Nucleus accumbens (tissue), 56 donors: ENCODE measurements around the gene P4HB.

Experiments used
- DNase-seq, 56 donors: peaks; one replicate each; lab custom pipeline; 2025; lab: John Stamatoyannopoulos, UW

Gene P4HB

DNA sequence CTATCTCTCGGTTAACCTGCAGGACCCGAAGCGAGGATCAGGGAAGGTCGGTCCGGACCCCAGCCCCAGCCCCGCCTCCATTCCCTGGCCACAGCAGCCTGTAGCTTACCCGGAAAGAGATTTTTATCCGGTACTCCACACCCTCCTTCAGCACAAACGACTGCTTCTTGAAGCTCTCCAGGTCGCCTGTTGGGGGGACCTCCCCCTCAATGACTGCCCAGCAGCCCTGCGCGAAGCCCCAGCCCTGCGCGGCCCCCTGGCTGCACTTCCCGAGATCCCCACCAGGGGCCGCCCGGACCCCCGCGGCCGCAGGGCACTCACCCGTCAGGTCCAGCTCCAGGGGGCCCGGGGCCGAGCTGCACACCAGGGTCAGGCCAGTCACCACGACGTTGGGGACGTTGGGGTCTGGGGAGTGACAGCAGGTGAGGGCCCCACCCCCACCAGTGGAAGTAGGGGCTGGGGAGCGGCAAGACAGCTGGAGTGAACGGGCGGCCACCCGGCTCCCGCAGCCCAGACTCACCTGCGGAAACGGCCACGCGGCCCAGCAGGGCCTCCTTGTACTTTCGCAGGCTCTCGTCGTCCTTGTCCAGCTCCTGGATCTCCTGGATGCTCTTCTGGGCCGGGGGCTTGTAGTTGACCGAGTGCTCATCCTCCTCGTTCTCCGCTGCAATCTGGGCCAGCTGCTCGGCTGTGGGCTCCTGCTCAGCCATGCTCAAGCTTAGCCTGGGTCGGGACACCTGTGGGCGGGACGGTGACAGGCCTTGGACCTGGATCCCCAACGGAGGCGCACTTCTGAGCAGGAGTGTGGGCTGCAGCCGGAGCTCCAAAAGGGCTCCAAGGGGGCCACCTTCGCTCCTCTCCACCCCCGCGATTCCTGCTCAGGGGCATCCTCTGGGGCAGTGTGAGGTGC is 9.1 kb upstream of the P4HB start:
- peak in 3 of 56 donors; percentile 12 to 30 (median 27) for DNase-seq

DNA sequence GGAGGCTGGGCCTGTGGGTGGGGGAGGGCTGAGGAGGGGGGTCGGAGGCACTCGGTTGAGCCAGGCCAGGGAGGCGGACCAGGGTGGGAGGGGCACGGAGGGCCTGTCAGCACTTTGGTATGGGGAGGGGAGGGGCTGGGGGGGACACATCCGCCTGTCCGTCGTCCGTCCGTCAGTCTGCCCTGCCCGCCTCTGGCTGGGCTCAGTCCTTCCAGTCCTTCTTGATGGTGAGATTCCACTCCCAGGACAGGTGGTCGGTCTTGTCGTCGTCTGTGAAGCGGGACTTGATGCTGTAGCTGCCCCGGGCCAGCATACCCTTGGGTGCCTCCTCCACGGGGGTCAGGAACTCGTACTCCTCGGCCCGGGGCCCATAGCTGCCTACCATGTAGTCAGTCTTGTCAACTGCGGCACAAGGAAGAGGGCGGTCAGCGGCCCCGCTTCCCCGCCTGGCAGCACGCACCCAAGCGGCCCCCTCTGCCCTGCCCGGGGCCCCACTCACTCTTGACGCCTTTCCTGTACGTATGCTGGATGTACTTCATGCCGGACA is 8.4 kb upstream of the P4HB start:
- no peak for DNase-seq

DNA sequence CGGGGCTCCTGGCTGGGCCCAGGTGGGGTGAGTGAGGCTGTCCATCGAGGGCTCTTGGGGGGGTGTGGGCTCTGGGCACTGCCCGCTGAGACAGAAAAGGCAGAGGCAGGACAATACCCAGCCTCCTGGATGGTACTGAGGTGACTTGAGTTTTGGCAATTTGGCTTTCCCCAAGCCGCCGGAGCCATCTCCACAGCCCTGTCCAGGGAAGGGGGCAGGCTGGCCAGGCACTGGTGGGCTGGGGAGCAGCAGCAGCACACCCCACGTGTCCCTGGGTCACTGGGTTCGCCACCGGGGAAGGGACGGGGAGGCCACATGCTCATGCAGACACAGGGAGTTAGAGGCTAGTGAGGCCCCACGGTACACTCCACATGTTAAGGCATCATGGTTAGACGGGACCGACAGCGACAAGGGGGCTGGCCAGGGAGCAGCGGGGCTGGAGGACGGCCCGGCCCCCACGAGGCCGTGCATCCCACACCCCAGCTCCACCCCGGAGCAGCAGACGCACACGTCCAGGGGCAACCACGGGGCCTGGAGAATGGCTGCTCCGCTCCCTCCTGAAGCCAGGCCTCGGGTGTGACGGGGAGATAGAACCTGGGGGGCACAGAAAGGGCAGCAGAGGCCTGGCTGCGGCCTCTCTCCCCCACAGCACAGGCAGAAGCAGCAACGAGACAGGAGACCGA is 7.8 kb upstream of the P4HB start:
- no peak for DNase-seq

DNA sequence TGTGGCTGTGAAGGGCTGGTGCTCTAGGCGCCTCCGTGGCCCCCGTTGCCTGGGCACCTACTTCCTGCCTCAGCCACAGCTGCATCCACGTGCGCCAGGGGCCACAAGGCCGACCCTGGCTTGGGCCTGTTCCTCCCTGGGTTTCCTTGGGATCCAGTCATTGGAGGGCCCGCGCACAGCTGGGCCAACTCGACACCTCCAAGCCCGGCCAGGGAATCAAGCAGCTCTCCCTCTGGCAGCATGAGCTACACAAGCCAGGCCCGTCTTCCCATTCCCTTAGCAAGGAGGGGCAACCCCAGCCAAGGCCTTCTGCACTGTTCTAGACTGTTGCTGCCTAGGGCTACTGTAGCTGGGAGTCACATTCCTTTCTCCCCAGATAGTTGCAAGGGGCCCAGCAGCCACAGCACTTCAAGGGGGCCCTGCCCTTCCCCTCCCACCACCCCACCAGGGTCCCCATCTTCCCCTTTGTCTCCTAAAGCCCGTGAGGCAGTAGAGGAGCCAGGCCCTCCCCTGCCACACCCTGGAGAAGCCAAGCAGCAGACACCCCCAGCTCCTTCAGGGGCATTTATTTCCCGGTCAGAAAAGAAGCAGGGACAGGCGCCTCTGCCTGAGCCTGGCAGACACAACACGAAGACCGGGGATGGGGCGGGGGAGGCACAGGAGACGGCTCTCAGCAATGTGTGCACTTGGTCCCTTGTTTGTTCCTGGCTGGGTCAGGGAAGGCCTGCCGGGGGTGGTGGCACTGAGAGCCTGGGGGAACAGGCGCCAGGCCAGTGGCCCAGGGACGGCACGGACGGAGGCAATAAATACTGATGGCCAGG is 7.0 kb upstream of the P4HB start:
- DNase-seq = no peak

DNA sequence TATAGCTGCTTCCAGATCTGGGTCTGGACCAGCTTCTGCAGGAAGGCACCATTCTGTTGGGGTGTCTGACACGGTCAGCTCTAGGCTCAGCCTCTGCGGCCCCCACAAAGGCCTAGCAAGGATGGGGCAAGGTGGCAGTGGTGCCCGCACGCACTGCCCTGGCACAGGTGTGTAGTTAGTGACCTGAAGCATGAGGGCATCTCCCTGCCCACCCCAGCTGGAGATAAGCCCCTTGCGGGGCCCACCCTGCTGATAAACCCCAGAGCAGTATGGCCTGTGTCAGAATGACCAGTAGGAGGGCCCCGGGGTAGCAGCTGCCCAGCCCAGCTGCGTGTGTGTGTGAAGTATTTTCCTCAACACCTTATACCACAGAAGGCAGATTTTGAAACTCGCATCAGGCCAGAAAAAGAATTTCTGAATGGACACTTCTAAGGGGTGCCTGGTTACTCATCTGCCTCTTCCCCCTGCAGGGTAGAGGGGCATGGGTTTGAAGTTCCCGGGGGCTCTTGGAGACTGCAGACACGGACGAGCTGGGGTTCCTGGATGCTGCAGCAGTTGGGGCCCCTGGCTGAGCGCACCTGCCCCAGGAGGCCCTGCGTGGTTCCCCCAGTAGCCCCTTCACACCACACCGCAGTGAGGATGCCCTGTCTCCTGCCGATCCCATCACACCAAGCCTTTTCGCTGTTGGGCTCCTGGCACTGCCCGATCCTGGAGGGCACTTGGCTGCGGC is 6.3 kb upstream of the P4HB start:
- no peak for DNase-seq

DNA sequence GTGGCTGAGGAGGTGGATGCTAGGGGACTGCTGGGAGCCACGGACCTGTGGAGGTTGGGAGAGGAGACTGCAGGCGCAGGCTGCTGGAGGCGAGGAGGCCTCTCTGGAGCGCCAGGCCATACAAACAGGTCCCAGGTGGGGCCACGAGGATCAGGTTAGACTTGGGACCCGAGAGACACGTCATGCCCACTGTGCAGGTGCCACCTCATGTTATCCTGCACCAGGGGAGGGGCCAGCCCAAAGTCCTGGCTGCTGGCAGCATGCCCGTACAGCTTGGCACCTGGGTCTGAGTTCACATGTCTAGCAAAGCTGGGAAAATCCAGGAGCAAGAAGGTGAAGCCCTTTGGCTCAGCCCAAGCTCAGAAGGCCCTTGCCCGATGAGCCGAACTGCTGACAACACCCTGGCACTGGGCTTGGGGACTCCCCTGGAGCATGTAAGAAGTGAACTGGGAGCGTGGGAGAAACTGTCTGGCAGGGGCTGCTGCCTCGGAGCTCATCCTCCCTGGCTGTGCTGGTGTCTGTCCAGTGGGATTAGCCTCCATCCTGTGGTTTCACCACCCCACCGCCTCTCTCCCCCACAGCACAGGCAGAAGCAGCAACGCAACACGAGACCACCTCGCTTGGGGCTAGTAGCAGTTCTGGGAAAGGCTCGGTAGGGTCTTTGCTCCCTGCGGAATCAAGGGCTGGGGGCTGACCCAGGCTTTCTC is 5.6 kb upstream of the P4HB start:
- DNase-seq = no peak

DNA sequence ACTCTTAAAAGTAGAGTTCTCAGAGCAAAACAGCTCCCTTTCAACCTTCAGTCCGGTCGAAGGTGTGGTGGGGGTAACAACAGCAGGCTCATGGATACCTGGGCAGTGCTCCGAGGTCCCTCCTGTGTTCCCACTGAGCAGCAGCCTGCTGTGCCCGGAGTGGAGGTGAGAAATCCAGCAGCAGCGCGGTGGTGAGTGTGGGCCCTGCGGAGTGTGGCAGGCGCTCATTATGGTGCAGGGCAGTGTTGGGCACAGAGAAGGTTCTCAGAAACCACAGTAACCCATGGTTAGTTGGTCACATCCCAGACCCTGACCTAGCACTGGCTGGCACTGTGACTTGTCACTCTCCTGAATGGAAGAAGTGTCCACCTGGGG is 5.0 kb upstream of the P4HB start:
- DNase-seq = no peak

DNA sequence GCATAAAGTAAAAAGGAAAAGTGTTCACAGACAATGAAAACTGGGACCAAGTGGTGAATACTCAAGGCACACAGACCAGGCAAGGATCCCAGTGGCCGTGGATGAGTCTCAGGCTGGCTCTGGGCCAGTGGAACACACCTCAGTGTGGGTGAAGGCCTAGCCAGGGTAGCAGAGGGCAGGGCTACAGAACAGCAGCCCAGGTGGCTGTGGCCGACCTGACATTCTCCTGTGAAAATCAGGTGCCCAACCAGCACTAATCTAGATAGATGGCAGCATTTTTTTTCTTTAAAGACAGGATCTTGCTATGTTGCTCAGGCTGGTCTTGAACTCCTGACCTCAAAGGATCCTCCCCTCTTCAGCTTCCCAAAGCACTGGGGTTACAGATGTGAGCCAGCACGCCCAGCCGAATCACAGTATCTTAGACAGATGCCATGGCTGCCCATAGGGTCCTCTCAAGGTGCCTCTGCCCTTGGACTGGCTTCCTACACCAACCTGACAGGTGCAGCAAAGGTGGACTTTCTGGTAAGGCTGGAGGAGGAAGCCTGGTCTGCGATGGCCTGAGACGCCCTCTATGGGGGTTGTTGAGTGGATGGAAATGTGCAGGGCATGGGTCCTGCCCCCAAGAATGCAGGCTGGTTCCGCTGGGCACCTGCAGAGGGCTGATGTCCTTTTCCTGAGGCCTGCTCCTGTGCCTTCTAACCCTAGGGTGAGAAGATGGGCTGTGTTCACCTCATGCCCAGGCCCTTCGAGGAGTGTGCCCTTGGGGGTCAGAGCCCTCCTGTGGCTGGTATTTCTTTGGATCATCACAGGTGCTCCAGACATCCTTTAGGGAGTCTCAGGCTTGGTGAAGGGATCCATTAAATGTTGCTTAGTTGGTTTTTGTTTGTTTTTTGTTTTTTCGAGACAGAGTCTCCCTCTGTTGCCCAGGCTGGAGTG is 3.8 kb upstream of the P4HB start:
- no peak for DNase-seq

DNA sequence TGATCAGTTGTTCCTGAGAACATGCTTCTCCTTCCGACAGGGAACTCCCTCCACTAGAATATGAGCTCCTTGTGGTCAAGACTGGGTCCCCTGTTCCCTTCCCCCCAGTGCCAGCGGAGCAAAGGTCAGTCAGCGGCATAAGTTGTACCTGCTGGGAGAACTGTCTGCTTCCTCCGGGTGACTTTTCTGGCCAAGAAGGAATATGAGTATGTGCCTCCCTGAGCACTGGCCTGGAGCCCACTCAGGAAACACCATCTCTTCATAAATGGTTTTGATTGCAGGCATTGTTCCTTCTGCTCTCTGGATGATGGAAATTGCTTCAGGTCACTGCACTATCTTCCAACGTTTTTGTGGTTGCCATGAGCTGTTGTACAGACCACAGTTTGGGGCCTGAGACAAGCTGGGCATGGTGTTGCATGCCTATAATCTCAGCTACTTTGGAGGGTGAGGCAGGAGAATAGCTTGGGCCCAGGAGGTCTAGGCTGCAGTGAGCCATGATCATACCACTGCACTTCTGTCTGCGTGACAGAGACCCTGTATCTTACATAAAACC is 2.9 kb upstream of the P4HB start:
- DNase-seq = no peak

DNA sequence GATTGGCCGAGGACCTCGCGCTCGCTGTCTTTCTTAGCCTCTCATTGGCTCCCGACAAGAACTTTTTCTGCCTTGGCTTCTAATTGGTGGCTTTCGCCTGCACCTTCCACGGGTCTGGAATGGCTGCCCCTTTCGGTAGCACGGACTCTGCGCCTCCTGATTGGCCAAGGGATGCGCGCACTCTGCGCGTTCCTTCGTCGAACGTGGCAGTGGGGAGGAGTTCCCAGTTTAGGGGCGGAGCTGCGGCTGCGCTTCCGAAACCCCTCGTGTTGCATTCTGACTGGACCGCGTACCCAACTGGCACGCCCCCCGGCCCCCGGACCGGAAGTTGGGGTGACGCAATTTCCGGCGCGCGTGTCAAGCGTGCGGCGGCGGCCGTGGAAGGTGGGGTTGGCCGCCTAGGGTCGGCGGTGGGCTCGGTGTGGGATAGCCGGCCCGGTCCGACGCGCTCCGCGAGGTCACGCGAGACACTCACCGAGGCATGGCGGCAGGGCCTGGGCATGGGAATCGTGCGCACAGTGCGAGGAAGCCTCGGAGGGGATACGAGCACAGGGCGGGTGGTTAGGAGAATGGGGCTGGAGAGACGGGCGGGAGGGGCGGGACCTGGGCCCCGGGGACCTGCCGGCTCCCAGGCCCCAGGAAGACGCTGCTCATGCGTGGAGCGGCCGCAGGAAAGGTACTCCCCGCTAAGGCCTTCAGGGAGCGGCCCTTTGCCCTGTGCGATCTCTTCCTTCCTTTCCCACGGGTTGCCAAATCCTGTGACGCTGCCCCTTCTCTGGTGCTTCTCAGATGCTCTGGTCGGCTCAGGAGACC is 627 bp upstream of the P4HB start:
- peak; percentile 97 to 100 (median 99) for DNase-seq

DNA sequence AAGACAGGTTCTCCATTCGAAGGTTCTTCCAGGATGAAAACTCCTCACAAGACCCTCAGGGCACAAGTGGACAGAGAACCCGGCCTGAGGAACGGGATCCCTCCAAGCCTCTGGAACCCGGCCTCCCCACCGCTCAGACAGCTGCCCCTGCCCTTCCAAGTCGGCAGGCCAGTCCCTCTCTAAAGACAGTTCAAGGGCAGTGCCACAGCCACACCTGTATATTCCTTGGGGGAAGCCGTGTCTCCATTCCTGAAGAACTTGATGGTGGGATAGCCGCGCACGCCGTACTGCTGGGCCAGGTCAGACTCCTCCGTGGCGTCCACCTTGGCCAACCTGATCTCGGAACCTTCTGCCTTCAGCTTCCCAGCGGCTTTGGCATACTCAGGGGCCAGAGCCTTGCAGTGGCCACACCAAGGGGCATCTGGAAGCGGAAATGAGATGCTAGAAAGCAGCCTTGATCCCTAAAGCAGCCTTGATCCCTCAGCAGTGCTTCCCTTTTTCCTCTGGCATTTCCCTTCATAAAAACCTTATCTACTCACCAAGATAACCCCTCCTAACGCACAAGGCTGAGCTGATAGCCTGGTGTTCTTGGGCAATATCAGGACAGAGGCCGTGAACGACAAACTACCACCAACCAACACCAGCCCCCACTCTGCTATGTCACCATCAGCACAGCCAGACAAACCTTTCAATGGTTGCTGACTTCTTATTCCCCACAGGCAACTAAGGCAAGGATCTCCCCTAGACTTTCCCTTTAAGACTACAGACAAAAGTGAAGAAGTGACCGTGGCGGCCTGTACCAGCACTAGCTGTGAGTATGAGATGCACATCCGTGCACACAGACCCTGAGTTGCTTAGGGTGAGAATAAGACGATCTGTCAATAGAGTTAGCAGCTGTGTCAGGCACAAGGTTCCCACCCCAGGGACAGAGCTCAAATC is 1.1 kb downstream of the P4HB start:
- no peak for DNase-seq

DNA sequence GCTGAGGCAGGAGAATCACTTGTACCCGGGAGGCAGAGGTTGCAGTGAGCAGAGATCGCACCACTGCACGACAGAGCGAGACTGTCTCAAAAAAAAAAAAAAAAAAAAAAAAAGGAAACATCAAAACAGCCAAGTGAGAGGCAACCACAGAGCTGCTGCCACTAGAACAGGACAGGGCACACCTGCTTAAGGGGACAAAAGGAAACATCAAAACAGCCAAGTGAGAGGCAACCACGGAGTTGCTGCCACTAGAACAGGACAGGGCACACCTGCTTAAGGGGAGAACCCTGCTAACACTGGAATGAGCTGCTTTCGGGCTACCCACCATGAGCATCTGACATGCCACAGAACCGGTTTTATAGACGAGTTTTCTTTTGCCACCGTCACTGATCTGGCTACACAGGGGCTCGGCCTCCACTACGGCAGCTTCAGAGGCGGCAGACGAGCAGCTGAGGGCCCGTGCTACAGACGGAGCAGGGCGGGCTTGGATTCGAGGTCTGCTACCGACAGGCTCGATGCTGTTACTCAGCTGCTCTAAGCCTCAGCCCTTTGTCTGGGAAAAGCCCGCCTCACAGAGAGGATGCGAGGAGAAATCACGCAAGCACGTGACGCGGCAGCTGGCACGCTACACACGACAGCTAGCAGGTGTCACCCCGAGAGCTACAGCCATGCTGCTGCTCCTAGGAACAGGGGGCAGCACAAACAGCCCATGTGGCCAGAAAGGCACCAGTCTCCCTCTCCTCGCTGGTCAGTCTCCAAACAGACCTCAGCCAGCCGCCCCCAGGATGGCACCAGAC is 2.0 kb downstream of the P4HB start:
- no peak for DNase-seq

DNA sequence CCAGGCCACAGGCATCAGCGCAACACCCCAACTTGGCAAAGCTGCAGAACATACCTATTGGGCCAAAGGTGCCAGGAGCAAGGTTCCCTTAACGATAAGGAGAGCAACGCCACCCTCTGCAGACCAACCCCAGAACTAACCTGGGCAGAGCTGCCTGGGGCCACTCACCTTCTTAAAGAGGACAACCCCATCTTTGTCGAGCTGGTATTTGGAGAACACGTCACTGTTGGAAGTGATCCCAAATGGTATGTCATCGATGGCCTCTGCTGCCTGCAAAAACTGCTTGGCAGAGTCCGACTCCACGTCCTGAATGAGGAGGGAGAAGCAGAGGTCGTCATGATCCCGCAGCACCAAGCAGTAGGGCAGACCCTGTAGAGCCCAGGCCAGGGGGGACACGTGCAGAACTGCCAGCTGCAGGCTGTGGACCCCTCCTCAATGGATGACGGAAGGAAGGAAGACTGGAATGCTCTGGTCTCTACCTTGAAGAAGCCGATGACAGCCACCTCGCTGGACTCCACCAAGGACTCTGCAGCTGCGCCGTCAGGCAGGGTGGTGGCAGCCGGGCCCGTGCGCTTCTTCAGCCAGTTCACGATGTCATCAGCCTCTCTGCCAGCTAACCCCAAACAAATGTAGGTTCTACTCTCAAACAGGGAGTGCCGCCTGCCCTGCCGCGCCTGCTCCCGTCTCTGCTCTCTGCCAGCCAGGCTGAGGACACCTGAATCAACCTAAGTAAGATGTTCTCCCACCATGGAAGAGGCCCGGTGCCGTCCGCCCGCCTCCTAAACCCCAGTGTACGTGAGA is 5.2 kb downstream of the P4HB start:
- no peak for DNase-seq

DNA sequence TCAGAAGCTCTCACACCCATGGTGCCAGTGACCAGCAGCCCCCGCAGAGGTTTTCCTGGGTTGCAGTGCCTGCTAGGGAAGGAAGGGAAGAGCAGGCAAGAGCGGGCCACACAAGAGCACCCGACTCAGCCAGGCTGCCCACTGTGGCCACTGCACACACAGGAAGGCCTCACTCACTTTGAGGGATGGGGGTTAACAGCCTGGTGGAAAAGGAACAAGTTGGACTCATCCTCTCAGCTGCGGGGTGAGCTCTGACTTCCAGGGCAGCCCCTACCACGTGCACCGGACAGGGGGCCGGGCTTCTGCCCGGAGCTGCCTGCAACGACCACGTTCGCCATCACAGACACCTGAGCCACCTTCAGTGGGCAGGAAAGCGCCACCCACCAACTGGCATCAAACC is 8.1 kb downstream of the P4HB start:
- DNase-seq = no peak
